Tibial artery (tissue), 4 donors: Measurements from ENCODE around the gene NUP210.
A peak's percentile ranks its signal among the peaks of the same experiment; 100 is the strongest.

Source experiments
- DNase-seq, 2 donors: peaks; one replicate each; pipeline ENCODE4 v3.0.0-alpha.2; 2019
- H3K27ac ChIP-seq, 2 donors: fragments of 200-600 bp; sonication (generic) in 1 of 2; 1 replicate in 1 of 2; 2 replicates in 1 of 2; pipeline ENCODE4 v1.5.1; 2018 to 2019; ENCODE audit warnings: mild to moderate bottlenecking in 1 of 2
- H3K27me3 ChIP-seq, 2 donors: fragments of 200-600 bp; sonication (generic) in 1 of 2; one replicate each; pipeline versions ENCODE4 v1.5.1 to v1.6.0; 2016 to 2019
- H3K36me3 ChIP-seq, 3 donors: fragments of 200-600 bp; sonication (generic) in 2 of 3; one replicate each; pipeline ENCODE4 v1.5.1; 2016 to 2019; ENCODE audit warnings: mild to moderate bottlenecking in 2 of 3
- H3K4me1 ChIP-seq, 4 donors: fragments of 200-600 bp; sonication (generic) in 2 of 4; 1 replicate in 3 of 4; 2 replicates in 1 of 4; pipeline ENCODE4 v1.5.1; 2016 to 2019
- H3K4me3 ChIP-seq, 2 donors: fragments of 200-600 bp; sonication (generic) in 1 of 2; 1 replicate in 1 of 2; 2 replicates in 1 of 2; pipeline ENCODE4 v1.5.1; 2018 to 2019; ENCODE audit warnings: mild to moderate bottlenecking in 2 of 2
- H3K9me3 ChIP-seq, 3 donors: fragments of 200-600 bp; sonication (generic) in 1 of 3; one replicate each; pipeline ENCODE4 v1.5.1; 2016 to 2019
- CTCF ChIP-seq, 2 experiments: fragments of 200-600 bp in 1 of 2; fragments of 450-650 bp in 1 of 2; IDR thresholded peaks; one replicate each; pipeline ENCODE4 v1.5.1; 2017 to 2019; ENCODE audit warnings: antibody characterized with exemption in 2 of 2, mild to moderate bottlenecking in 1 of 2, moderate library complexity in 1 of 2
- intact Hi-C: fragments of 100-400 bp; cut with DNase I; formaldehyde crosslinking; loops from one replicate; pipeline ENCODE4 v1.15.0; 2023; ENCODE audit warnings: low total_unique reads

Gene NUP210

GRCh38 chr3:13305623-13306022 is 114.5 kb downstream of the NUP210 start:
- no peaks in the 10 kb centered on the region for H3K9me3 ChIP-seq
- no peak overlapping the region for H3K4me3 ChIP-seq
- intact Hi-C loops, result no loop called here
- H3K36me3 ChIP-seq, result no peaks in the 10 kb centered on the region
- no peak for DNase-seq
- peaks cover 0 to 11% (median 5%) of the 10 kb centered on the region in 4 donors for H3K4me1 ChIP-seq
- TF ChIP-seq CTCF (IDR thresholded peaks at IDR 0.05), result no peak
- H3K27ac ChIP-seq, result no peak overlapping the region
- peaks cover 0 to 5% of the 10 kb centered on the region in 2 donors for H3K27me3 ChIP-seq

GRCh38 chr3:13303410-13303809 is 116.7 kb downstream of the NUP210 start:
- Histone ChIP-seq H3K36me3 (no peaks in the 10 kb centered on the region), H3K4me1 (peaks cover 0 to 11% (median 5%) of the 10 kb centered on the region in 4 donors), H3K4me3 (no peak overlapping the region), H3K27ac (no peak overlapping the region), H3K27me3 (peaks cover 0 to 5% of the 10 kb centered on the region in 2 donors), H3K9me3 (no peaks in the 10 kb centered on the region)
- intact Hi-C loops, result no loop called here
- no peak for DNase-seq
- no peak for TF ChIP-seq CTCF (IDR thresholded peaks at IDR 0.05)

GRCh38 chr3:13301286-13301987 is 118.7 kb downstream of the NUP210 start:
- peak in 1 of 2 donors; percentile 29 for DNase-seq
- no peak overlapping the region for H3K27ac ChIP-seq
- no peaks in the 10 kb centered on the region for H3K36me3 ChIP-seq

GRCh38 chr3:13300546-13301285 is 119.4 kb downstream of the NUP210 start:
- no peak for TF ChIP-seq CTCF (IDR thresholded peaks at IDR 0.05)
- H3K36me3 ChIP-seq, result no peaks in the 10 kb centered on the region
- DNase-seq, result no peak
- no peak overlapping the region for H3K27ac ChIP-seq
- intact Hi-C loops, result no loop called here
- peaks cover 0 to 11% (median 5%) of the 10 kb centered on the region in 4 donors for H3K4me1 ChIP-seq
- H3K4me3 ChIP-seq, result no peak overlapping the region
- H3K27me3 ChIP-seq, result peaks cover 0 to 4% of the 10 kb centered on the region in 2 donors
- H3K9me3 ChIP-seq, result no peaks in the 10 kb centered on the region

More at GRCh38 chr3:13301286-13301987, 118.7 kb downstream of the NUP210 start:
- intact Hi-C loops, result no loop called here
- Histone ChIP-seq H3K4me1 (peaks cover 0 to 11% (median 5%) of the 10 kb centered on the region in 4 donors), H3K9me3 (no peaks in the 10 kb centered on the region), H3K27me3 (peaks cover 0 to 2% of the 10 kb centered on the region in 2 donors), H3K4me3 (no peak overlapping the region)
- no peak for TF ChIP-seq CTCF (IDR thresholded peaks at IDR 0.05)

GRCh38 chr3:13299531-13300155 is 120.5 kb downstream of the NUP210 start:
- no peak for TF ChIP-seq CTCF (IDR thresholded peaks at IDR 0.05)
- peaks cover 0 to 13% of the 10 kb centered on the region in 2 donors for H3K27me3 ChIP-seq
- intact Hi-C loops, result loop anchor here (10.0 kb wide), 1 partner anchor 155 kb away; no protein-coding TSS in a partner anchor

More at GRCh38 chr3:13299531-13300155, 120.5 kb downstream of the NUP210 start:
- Histone ChIP-seq H3K4me3 (no peak overlapping the region), H3K27ac (no peak overlapping the region), H3K9me3 (no peaks in the 10 kb centered on the region), H3K4me1 (peaks cover 0 to 11% (median 5%) of the 10 kb centered on the region in 4 donors), H3K36me3 (no peaks in the 10 kb centered on the region)
- no peak for DNase-seq
